Memory B cell (primary cell): ENCODE results near the gene GLIS1.

Experiments used
- ATAC-seq: fragments of 150-1000 bp; cut with Tn5 transposase; 2 replicates; pipeline ENCODE4 v1.10.0; 2021; ENCODE audit warnings: low read depth, mild to moderate bottlenecking, moderate library complexity
- DNase-seq, 2 donors: peaks; one replicate each; pipeline ENCODE4 v3.0.0; 2022; ENCODE audit warnings: low spot score in 2 of 2
- H3K27ac Mint-ChIP-seq: one replicate; pipeline ENCODE4 v1.8.0; 2022; ENCODE audit warnings: mild to moderate bottlenecking, moderate library complexity, mixed read lengths
- H3K27me3 Mint-ChIP-seq: one replicate; pipeline ENCODE4 v1.8.0; 2022; ENCODE audit warnings: mixed read lengths
- H3K36me3 Mint-ChIP-seq: one replicate; pipeline ENCODE4 v1.8.0; 2022; ENCODE audit warnings: mild to moderate bottlenecking, mixed read lengths
- H3K4me1 Mint-ChIP-seq: one replicate; pipeline ENCODE4 v1.8.0; 2022; ENCODE audit warnings: mixed read lengths
- H3K4me3 Mint-ChIP-seq: one replicate; pipeline ENCODE4 v1.8.0; 2022; ENCODE audit warnings: mild to moderate bottlenecking, moderate library complexity, mixed read lengths
- H3K9me3 Mint-ChIP-seq: one replicate; pipeline ENCODE4 v1.8.0; 2022; ENCODE audit warnings: mixed read lengths

The GLIS1 gene

GRCh38 chr1:53646732-53647131, 92.2 kb downstream of the GLIS1 start:
- Mint-ChIP-seq H3K4me1 (no peaks in the 10 kb centered on the region), H3K36me3 (no peaks in the 10 kb centered on the region), H3K27me3 (peaks cover 8% of the 10 kb centered on the region), H3K9me3 (no peaks in the 10 kb centered on the region), H3K27ac (no peak overlapping the region), H3K4me3 (no peak overlapping the region)
- DNase-seq (no peak), ATAC-seq (no peak)

DNA sequence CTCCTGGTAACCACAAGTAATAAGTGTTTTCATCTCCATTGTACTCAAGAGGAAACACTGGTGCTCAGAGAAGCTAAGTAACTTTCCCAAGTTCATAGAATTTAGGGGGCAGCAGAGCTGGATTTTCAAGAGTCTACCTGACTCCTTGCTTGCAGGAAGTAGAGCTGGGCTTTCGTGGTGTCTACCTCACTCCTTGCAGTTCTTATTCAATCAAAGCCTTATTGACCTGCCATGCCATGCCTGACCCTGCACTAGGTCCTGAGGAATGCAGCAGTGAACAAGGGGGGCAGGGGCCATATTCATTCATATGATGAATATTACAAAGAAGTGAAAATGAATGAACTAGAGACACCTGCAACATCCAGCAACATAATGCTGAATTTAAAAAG, 93.3 kb downstream of the GLIS1 start:
- ATAC-seq: no peak
- Mint-ChIP-seq H3K4me3 (no peak overlapping the region), H3K36me3 (no peaks in the 10 kb centered on the region), H3K4me1 (no peaks in the 10 kb centered on the region), H3K27me3 (peaks cover 8% of the 10 kb centered on the region), H3K27ac (no peak overlapping the region), H3K9me3 (no peaks in the 10 kb centered on the region)
- DNase-seq: no peak

- Mint-ChIP-seq H3K36me3 (no peaks in the 10 kb centered on the region), H3K9me3 (no peaks in the 10 kb centered on the region), H3K27ac (no peak overlapping the region), H3K27me3 (peaks cover 8% of the 10 kb centered on the region), H3K4me1 (no peaks in the 10 kb centered on the region), H3K4me3 (no peak overlapping the region)
- no peak for ATAC-seq
- DNase-seq: no peak
Measured at GRCh38 chr1:53644909-53645689, 93.9 kb downstream of the GLIS1 start.

GRCh38 chr1:53644496-53644895, 94.5 kb downstream of the GLIS1 start:
- no peak for ATAC-seq
- Mint-ChIP-seq H3K27ac (no peak overlapping the region), H3K27me3 (peaks cover 8% of the 10 kb centered on the region), H3K4me1 (no peaks in the 10 kb centered on the region), H3K4me3 (no peak overlapping the region), H3K9me3 (no peaks in the 10 kb centered on the region), H3K36me3 (no peaks in the 10 kb centered on the region)
- no peak for DNase-seq

GRCh38 chr1:53643881-53644390, 95.0 kb downstream of the GLIS1 start:
- no peaks in the 10 kb centered on the region for H3K4me1 Mint-ChIP-seq
- no peak overlapping the region for H3K4me3 Mint-ChIP-seq
- H3K36me3 Mint-ChIP-seq: no peaks in the 10 kb centered on the region
- DNase-seq (no peak), ATAC-seq (no peak)
- no peak overlapping the region for H3K27ac Mint-ChIP-seq
- no peaks in the 10 kb centered on the region for H3K9me3 Mint-ChIP-seq
- H3K27me3 Mint-ChIP-seq: peaks cover 8% of the 10 kb centered on the region

GRCh38 chr1:53643041-53643880, 95.7 kb downstream of the GLIS1 start:
- ATAC-seq (no peak), DNase-seq (no peak)
- Mint-ChIP-seq H3K27ac (no peak overlapping the region), H3K4me1 (no peaks in the 10 kb centered on the region), H3K36me3 (no peaks in the 10 kb centered on the region), H3K4me3 (no peak overlapping the region), H3K9me3 (no peaks in the 10 kb centered on the region), H3K27me3 (peaks cover 6% of the 10 kb centered on the region)

DNA sequence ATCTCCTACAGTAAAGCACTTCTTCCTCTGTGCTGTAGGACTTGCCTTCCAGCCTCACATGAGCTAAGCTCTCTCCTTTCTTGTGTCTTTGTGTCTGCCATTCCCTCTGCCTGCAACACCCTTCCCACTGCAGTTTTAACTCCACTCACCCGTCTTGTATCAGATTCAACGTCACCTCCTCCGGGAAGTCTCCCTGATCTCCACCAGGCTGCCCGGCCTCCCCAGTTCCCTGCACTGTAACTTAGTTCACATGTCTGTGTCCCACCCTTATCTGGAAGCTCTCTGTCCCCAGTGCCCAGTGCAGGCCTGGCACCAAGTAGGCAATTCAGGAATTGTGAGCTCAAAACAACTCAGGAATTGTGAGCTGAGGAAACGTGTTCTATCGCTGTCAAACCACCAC, 96.4 kb downstream of the GLIS1 start:
- no peaks in the 10 kb centered on the region for H3K9me3 Mint-ChIP-seq
- DNase-seq (no peak), ATAC-seq (no peak)
- no peak overlapping the region for H3K4me3 Mint-ChIP-seq
- H3K27me3 Mint-ChIP-seq: peaks cover 8% of the 10 kb centered on the region
- no peaks in the 10 kb centered on the region for H3K36me3 Mint-ChIP-seq
- no peak overlapping the region for H3K27ac Mint-ChIP-seq
- no peaks in the 10 kb centered on the region for H3K4me1 Mint-ChIP-seq

DNA sequence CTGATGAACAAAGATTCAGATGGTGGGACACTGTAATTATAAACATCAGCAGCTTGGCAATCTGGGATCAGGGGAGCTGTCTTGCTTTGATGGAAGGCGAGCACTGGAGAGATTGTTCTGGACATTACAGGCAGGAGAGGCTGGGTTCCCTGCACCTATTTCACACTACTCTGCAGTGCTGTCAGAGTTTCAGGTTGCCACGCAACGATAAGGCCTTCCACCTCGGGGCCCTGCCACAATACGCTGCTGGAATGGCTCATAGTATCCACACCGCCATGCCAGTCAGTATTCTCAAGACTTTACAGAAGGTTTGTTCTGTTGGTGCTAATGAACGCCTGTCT, 96.8 kb downstream of the GLIS1 start:
- no peaks in the 10 kb centered on the region for H3K4me1 Mint-ChIP-seq
- peaks cover 9% of the 10 kb centered on the region for H3K27me3 Mint-ChIP-seq
- H3K9me3 Mint-ChIP-seq: no peaks in the 10 kb centered on the region
- no peaks in the 10 kb centered on the region for H3K36me3 Mint-ChIP-seq
- ATAC-seq: no peak
- no peak overlapping the region for H3K4me3 Mint-ChIP-seq
- H3K27ac Mint-ChIP-seq: no peak overlapping the region
- no peak for DNase-seq

GRCh38 chr1:53641481-53642214, 97.3 kb downstream of the GLIS1 start:
- Mint-ChIP-seq H3K4me3 (no peak overlapping the region), H3K9me3 (no peaks in the 10 kb centered on the region), H3K27me3 (peaks cover 8% of the 10 kb centered on the region), H3K36me3 (no peaks in the 10 kb centered on the region), H3K4me1 (no peaks in the 10 kb centered on the region), H3K27ac (no peak overlapping the region)
- ATAC-seq (no peak), DNase-seq (no peak)

DNA sequence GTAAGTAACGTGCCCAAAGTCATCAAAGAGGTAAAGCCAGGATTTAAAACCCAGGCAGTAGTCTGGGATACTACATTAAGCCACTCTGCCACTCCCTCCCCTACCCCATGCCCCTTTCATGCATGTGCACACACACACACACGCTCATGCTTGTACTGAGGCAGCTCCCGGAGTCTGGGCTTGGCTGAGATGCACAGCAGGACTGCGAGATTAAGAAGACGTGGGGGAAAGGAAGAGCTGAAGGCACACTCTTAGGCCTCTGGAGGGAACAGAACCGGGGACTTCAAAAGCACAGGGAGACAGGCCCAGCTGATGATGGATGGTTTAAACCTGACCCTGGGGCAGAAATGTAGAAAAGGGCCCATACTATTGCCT, 98.3 kb downstream of the GLIS1 start:
- Mint-ChIP-seq H3K9me3 (no peaks in the 10 kb centered on the region), H3K36me3 (no peaks in the 10 kb centered on the region), H3K27me3 (peaks cover 6% of the 10 kb centered on the region), H3K27ac (no peak overlapping the region), H3K4me1 (no peaks in the 10 kb centered on the region), H3K4me3 (no peak overlapping the region)
- DNase-seq: no peak
- no peak for ATAC-seq

GRCh38 chr1:53639996-53640700, 98.8 kb downstream of the GLIS1 start:
- no peak for DNase-seq
- H3K27me3 Mint-ChIP-seq: peaks cover 6% of the 10 kb centered on the region
- H3K9me3 Mint-ChIP-seq: no peaks in the 10 kb centered on the region
- H3K27ac Mint-ChIP-seq: no peak overlapping the region
- H3K36me3 Mint-ChIP-seq: no peaks in the 10 kb centered on the region
- ATAC-seq: no peak
- H3K4me3 Mint-ChIP-seq: no peak overlapping the region
- H3K4me1 Mint-ChIP-seq: no peaks in the 10 kb centered on the region

GRCh38 chr1:53639251-53639763, 99.7 kb downstream of the GLIS1 start:
- no peak overlapping the region for H3K4me3 Mint-ChIP-seq
- no peak for DNase-seq
- ATAC-seq: no peak
- no peaks in the 10 kb centered on the region for H3K4me1 Mint-ChIP-seq
- no peaks in the 10 kb centered on the region for H3K9me3 Mint-ChIP-seq
- no peaks in the 10 kb centered on the region for H3K36me3 Mint-ChIP-seq
- peaks cover 6% of the 10 kb centered on the region for H3K27me3 Mint-ChIP-seq
- H3K27ac Mint-ChIP-seq: no peak overlapping the region

GRCh38 chr1:53638360-53639035, 100.5 kb downstream of the GLIS1 start:
- Mint-ChIP-seq H3K9me3 (no peaks in the 10 kb centered on the region), H3K36me3 (no peaks in the 10 kb centered on the region), H3K27me3 (peaks cover 6% of the 10 kb centered on the region), H3K4me3 (no peak overlapping the region), H3K27ac (no peak overlapping the region), H3K4me1 (no peaks in the 10 kb centered on the region)
- ATAC-seq: no peak
- DNase-seq: no peak
